GM21723 (cell line): Measurements from ENCODE around the gene TMED6.
"Not testable (repeated sequence)": the region's sequence is repeated elsewhere in the genome, so short reads cannot be mapped to it uniquely, and the experiment has no call there.

ENCODE experiments used
- ATAC-seq: cut with Tn5 transposase; IDR thresholded peaks from one replicate; pipeline ENCODE4 v1.9.1; 2021; ENCODE audit warnings: mild to moderate bottlenecking, moderate library complexity; ENCODE audit not compliant: unreplicated experiment

The TMED6 gene

DNA sequence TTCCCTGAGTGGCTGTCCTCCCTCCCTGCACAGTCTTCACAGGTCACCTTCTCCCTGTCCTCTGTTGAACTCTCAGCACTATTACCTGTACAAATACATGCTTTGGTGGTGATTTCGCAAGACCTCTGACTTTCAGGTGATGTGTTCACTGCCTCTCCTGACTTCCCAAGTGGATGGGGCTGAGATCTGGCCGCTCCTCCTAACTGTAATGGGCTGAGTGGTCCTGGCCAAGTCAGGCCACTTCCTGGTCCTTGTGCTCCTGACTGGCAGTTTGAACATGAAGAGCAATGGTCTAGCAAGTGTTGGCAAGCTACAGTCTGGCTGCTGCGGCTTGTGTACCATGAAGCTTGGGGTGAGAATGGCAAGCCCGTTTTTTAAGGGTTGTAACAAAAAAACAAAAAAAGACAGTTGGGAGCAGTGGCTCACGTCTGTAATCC, 11.7 kb upstream of the TMED6 start:
- no peak for ATAC-seq

DNA sequence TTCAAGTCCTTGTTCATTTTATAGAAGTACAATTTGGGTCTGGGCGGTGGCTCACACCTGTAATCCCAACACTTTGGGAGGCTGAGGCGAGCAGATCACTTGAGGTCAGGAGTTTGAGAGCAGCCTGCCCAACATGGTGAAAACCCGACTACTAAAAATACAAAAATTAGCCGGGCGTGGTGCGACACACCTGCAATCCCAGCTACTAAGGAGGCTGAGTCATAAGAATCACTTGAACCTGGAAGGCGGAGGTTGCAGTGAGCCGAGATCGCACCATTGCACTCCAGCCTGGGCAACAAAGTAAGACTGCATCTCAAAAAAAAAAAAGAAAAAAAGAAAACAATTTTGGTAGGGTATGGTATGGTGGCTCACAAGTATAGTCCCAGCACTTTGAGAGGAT, 8.5 kb upstream of the TMED6 start:
- not testable (repeated sequence) for ATAC-seq

DNA sequence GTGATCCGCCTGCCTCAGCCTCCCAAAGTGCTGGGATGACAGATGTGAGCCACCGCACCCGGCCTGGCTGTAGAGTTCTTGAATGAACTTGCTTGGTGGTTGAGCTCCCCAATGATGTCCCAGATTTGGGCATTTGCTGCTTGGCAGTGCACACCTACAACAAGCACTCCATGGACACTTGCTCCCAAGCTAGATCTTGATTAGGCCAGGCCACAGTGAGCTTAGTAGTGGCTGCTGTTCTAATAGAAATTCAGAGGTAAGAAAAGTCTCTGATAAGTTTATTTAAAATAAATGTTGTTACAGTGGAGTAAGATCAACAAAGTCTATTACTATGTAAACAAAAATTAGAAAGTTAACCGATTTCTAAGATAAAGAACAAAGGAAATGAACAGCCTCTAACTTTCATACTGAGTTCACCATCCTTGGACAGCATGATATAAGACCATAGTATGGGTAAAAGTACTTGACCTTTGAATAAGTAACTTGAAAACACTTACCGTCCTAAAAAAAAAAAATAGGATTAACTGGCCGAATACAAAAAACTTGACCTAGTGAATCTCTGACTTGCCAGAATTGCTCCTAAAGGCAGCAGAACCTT, 951 bp downstream of the TMED6 start:
- ATAC-seq: no peak

- no peak for ATAC-seq
Measured at GRCh38 chr16:69349536-69349935, 2.0 kb downstream of the TMED6 start.

DNA sequence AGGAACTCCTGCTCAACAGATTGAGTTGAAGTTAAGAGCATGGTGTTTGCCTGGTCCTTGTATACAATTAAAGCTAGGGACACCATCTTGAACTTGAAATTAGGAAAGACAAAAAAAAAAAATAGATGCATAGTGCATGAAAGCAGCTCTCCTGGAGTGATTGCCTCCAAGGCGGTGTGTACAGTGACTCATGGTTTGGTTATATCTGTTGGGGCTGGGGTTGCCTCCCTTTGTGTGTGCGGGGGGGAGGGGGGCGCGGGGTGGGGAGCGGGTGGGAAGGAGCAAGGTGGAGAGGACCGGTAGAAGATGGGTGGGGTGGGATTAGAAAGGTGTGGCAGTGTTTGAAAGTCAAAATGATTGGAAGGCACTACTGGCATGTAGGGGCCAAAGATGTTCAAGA, 3.4 kb downstream of the TMED6 start:
- no peak for ATAC-seq

GRCh38 chr16:69346683-69347082, 4.9 kb downstream of the TMED6 start:
- ATAC-seq: no peak

DNA sequence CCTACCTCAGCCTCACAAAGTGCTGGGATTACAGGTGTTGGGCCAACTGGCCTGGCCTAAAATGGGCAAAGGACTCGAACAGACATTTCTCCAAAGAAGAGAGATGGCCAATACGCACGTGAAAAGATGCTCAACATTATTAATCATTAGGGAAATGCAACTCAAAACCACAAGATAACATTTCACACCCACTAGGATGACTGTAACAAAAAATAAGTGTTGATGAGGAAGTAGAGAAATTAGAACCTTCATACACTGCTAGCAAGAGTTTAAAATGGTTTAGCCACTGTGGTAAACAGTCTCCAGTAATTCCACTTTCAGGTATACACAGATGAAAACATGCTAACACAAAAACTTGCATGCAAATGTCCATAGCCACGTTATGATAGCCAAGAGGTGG, 5.7 kb downstream of the TMED6 start:
- ATAC-seq: no peak

GRCh38 chr16:69344171-69344570, 7.4 kb downstream of the TMED6 start:
- ATAC-seq: no peak

- peak; percentile 5 for ATAC-seq
Measured at GRCh38 chr16:69340095-69340644, 11.4 kb downstream of the TMED6 start.

DNA sequence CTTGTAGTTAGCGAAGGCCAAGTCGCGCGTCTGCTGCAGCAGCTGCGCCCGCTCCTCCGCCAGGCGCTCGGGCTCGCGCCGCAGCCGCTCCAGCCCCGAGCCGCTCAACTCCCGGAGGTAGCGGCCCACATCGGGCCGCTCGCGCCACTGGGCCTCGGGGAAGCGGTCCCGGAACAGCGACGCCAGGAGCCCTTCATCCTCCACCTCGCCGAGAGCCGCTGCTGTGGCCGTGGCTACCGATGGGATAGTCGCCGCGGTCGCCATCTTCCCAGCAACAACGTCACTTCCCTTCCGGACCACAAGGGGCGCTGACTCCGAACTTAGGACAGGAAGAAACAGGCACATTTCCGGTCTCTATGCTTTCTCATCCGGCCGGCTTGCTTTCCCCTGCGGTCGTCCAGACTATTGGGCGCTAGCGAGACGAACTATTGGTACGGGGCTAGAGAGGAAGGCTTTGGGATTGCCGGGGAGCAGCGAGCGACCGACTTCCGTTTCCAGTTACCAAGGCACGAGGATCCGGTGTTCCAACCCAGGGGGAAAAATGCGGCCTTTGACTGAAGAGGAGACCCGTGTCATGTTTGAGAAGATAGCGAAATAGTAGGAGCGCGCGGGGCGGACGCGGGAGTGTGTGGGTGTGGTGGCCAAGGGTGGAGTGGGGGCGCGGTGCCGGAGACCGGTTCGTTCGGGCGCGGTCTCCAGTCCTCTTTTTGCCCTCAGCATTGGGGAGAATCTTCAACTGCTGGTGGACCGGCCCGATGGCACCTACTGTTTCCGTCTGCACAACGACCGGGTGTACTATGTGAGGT, 12.1 kb downstream of the TMED6 start, which contains the start of the genes COG8 and NIP7:
COG8 (minus strand) TSS at position 276 of the 806 bp plus-strand sequence; CDS start at position 264, 12 bp downstream.
NIP7 (plus strand) TSS at position 484 of the 806 bp plus-strand sequence; CDS start at position 542, 58 bp downstream.
- peak; percentile 87 for ATAC-seq

GRCh38 chr16:69338557-69339288, 12.9 kb downstream of the TMED6 start:
- ATAC-seq: no peak

DNA sequence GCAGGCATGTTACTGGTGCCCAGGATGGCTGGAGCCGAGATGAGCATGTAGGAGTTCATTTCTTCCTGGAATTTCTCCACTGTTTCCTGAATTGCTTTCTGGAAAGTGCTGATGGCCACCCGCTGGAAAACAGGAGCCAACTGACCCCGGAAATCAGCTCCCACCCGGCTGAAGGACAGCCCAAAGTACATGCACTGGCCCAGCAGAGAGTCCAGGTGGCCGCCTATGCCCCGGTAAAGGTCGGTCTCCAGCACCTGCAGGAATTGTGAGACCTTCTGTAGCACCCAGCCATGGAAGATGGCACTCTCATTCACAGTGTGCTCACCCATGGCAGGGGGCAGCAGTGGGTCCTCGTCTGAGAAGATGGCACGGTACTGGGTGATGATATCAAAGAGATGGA, 16.9 kb downstream of the TMED6 start:
- ATAC-seq: no peak

DNA sequence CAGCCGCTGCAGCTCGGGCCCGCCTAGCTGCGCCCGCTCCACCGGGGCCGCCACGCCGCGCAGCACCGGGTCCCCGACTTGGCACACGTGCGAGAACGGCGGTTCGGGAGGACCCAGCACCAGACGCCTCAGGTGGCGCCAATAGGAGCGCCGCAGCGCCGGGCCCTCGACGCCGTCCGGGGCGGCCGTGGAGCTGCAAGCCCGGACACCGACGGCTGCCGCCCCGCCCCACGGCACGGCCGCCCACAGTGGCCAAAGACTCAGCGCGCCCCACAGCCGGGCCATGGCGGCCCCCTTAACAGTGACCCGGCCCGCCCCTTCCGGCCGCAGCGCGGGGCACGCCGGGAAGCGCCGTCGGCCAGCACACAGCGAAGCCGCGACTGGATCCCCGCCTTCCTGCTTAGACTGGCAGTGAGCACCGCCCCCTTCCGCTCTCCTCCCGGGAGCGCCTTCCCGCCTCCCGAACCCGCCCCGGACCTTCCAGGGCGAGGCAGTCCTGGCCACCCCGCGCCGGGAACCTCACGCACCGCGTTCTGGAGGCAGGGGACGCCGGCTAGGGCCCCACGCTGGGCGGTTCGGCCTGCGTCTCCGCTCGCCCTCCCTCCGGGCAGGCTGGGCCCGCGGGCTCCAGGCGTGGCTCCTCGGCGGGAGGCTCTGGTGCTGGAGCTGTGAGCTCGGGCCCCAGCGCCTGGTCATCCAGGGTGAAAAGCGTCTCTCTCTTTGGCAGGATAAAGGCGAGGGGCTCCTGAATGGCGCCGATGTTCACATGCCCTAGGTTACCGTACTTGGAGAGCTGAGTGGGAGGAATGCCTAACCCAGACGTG, 21.1 kb downstream of the TMED6 start, which contains the start of gene PDF:
PDF (minus strand) TSS at position 303 of the 824 bp plus-strand sequence; CDS start at position 285, 18 bp downstream.
- ATAC-seq: peak; percentile 92

DNA sequence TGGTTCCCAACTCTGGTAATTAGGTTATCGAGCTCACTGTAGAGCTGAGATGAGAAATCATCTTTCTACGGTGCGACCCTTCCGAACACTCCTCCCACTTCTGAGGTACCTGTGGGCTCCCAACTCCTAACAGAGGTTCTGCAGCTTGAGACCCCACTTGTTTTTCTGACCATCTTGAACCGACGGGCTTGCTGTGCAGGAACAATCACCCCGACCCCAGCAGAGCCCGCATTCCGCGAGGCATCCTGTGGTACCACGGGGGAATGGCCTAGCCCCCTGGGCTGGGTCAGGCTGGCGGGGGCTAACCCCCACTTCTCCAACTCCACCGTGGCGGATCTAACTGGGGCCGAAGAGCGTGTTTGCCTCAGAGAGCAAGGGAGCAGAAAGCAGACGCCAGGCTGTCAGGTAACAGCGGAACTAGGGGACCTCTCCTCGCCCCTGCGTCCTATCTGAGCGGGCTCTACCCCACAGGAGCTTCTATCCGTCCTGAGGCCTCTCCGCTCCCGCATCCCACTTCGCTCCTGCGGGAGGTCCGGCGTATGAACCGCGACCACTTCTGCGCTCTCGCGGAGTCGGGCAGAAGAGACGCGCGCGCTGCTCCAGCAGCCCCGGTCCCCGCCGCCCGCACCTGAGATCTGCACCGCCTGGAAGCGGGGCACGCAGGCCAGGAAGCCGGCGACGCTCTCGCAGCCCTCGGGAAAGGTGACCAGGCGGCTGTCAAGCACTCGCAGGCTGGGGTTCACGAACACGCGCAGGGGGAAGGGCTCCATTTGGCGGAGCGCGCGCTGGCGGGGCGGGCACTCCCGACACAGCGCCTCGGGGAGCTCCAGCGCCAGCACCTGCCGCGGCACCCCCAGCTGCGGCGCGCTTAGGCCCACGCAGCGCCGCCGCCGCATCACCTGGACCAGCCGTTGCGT, 22.0 kb downstream of the TMED6 start:
- ATAC-seq: peak; percentile 43

DNA sequence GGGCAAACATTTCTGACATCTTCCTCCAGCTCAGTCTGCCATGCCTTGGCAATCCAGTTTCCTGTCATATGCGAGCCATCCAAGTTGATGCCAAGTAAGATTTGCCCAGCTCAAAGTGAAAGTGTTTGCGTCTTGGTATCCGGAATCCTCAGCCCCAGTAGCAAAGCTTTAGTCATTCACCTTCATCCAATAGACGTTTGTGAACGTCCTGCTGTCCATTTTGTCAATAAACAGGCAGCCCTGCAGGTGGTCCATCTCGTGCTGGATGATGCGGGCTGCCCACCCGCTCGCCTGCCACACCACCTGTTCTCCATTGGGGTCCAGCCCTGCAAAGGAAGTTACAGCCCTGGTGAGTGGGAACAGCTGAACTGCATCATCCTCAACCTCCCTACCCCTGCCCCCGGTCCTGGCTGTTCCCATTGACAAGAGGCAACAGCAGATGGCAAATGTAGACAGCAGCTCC, 22.7 kb downstream of the TMED6 start:
- ATAC-seq: no peak

DNA sequence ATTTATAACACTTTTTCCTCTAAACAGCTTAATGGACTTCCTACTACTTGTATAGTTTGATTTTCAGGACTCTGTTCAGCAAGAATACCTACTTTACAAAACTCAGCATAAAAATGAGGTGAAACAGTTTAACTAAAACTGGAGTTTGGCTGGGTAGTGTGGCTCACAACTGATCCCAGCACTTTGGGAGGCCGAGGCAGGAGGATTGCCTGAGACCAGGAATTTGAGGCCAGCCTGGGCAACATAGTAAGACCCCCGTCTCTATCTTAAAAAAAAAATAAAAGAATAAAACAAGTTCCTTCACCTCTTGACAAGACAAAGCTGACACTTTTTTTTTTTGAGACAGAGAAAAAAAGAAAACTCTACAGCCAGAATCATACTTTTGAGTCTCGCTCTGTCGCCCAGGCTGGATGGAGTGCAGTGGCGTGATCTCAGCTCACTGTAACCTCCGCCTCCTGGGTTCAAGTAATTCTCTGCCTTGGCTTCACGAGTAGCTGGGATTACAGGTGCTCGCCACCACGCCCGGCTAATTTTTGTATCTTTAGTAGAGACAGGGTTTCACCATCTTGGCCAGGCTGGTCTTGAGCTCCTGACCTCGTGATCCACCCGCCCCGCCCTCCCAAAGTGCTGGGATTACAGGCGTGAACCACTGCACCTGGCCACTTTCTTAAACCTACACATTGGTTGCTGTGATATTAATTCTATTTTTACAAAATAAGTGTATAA, 23.8 kb downstream of the TMED6 start:
- ATAC-seq: no peak

DNA sequence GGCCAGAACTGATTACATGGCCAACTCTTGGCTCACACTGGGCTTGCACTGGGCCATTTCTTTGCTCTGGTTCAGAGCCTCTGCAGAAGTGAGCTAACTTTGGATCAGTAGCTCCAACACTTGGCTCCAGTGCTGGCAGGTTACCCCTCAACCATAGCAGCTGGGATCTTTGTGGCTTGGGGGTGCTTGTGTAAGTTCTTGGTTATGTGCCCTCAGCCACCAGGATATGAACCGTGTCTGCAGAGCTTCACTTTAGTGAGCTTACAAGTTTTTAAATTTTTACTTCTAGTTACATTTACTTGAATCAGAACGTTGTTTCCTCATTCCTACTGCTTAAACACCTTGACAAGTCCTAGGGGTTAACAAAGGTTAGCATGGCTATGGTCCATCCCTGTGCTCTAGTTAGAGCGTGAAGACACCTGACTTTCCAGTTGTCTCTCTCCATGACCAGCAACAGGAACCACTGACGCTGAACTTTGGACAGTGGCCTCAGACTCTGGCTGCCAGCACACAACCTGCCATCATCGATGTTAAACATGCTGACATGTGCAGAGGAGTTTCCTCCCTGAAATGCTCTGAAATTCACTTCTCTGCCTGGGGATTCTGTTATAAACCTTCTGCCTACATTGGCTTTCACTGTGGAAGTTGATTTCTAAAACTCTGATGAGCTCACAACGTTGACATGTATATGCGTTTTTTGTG, 25.3 kb downstream of the TMED6 start:
- no peak for ATAC-seq

DNA sequence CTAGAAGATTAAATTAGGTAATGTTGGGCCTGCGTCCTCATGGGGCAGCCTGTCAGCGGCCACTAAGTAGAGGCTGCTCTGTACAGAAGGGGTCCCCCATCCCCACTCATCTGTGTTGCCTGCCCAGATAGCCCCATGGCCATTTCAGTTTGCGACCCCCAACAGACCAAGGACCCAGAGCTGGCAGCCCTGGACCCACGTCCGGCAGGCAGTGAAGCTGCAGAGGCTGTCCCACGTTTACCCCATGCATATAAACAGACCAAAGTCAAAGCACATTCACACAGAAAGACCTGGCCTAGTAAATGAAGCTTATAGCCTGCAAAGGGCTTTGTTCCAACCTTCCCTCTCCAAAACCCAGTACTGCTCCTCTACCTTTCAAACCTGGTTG, 25.8 kb downstream of the TMED6 start:
- ATAC-seq: no peak
